Colon (tissue), 2 donors: Measurements from ENCODE around the gene CREG1.

Experiments used
- FAIRE-seq: peaks from 2 replicates; lab custom pipeline; 2012; peaks lifted over from hg19 to GRCh38; lab: Jason Lieb, UNC
- donor health status: control.
- donor health status: control.

CREG1 gene

GRCh38 chr1:167507719-167508118, 45.8 kb downstream of the CREG1 start:
- no peak for FAIRE-seq

GRCh38 chr1:167504467-167504827, 49.1 kb downstream of the CREG1 start:
- no peak for FAIRE-seq

- no peak for FAIRE-seq
Measured at GRCh38 chr1:167503626-167504466, 49.7 kb downstream of the CREG1 start.

GRCh38 chr1:167502719-167503462, 50.7 kb downstream of the CREG1 start:
- FAIRE-seq: no peak

- no peak for FAIRE-seq
Measured at GRCh38 chr1:167502192-167502551, 51.4 kb downstream of the CREG1 start.

GRCh38 chr1:167501515-167502191, 51.9 kb downstream of the CREG1 start:
- no peak for FAIRE-seq

- FAIRE-seq: no peak
Measured at GRCh38 chr1:167500283-167500860, 53.2 kb downstream of the CREG1 start.

- no peak for FAIRE-seq
Measured at GRCh38 chr1:167499664-167500101, 53.9 kb downstream of the CREG1 start.

- no peak for FAIRE-seq
Measured at GRCh38 chr1:167499106-167499505, 54.5 kb downstream of the CREG1 start.

GRCh38 chr1:167496797-167497619, 56.6 kb downstream of the CREG1 start:
- no peak for FAIRE-seq

GRCh38 chr1:167493372-167493771, 60.2 kb downstream of the CREG1 start:
- FAIRE-seq: no peak

- no peak for FAIRE-seq
Measured at GRCh38 chr1:167492481-167492910, 61.1 kb downstream of the CREG1 start.

GRCh38 chr1:167491586-167492461, 61.7 kb downstream of the CREG1 start:
- FAIRE-seq: no peak
